ENCODE data around the gene REC8. TPM values are rescaled to one million over a fixed set of nuclear protein-coding genes. Genes with fewer than 3 reads are reported as not detected.

REC8 gene
- total RNA-seq, 1 experiment from 2014 or later = 6.5 TPM

- CTCF ChIA-PET = no interaction called here
Observed at GRCh38 chr14:24183014-24183481, 11.2 kb downstream of the REC8 start.

GRCh38 chr14:24184104-24184970, 12.5 kb downstream of the REC8 start:
- BruUV-seq (replicated peaks) = no TSS peak
- H3K4me1 ChIP-seq (replicated peaks; ENCODE audit: insufficient read depth) = peaks cover 10% of the 10 kb centered on the region
- no peaks in the 10 kb centered on the region for H3K9me2 ChIP-seq (ENCODE audit: insufficient read depth)
- no peaks in the 10 kb centered on the region for H3K36me3 ChIP-seq (ENCODE audit: low read depth)
- intact Hi-C loops (cut with micrococcal nuclease; ENCODE audit: unreplicated experiment) = no loop called here
- H3F3A ChIP-seq (ENCODE audit: insufficient read depth, low read depth) = peaks cover 3% of the 10 kb centered on the region; the same call in 1 of the 2 replicates
- no peaks in the 10 kb centered on the region for H4K20me1 ChIP-seq (ENCODE audit: insufficient read depth)
- H3K79me2 ChIP-seq (ENCODE audit: low read depth) = peaks cover 13% of the 10 kb centered on the region
- POLR2A ChIA-PET (ENCODE audit: unreplicated experiment) = no interaction called here
- TF ChIP-seq CTCF (conservative IDR thresholded peaks at IDR 0.05) = no peak
- no peak for TF ChIP-seq EZH2 (IDR thresholded peaks at IDR 0.05; ENCODE audit: low read depth)
- H3K27me3 ChIP-seq (ENCODE audit: insufficient read depth, low read depth) = no peaks in the 10 kb centered on the region
- no peak overlapping the region for H2AFZ ChIP-seq
- H3K4me3 ChIP-seq = no peak overlapping the region
- H3K4me2 ChIP-seq = no peak overlapping the region
- no peak overlapping the region for H3K27ac ChIP-seq
- CTCF ChIA-PET = no interaction called here
- DNase-seq = no peak
- no peaks in the 10 kb centered on the region for H3K9me3 ChIP-seq (ENCODE audit: insufficient read depth, low read depth)

More at GRCh38 chr14:24183014-24183481, 11.2 kb downstream of the REC8 start:
- POLR2A ChIA-PET (ENCODE audit: unreplicated experiment) = interaction anchor here (0.8 kb wide), 1 partner anchor 33 kb away, joined by 4 read pairs; no protein-coding TSS in a partner anchor
- Histone ChIP-seq H3K27me3 (ENCODE audit: insufficient read depth, low read depth) (no peaks in the 10 kb centered on the region), H3K4me3 (no peak overlapping the region), H3F3A (ENCODE audit: insufficient read depth, low read depth) (no peaks in the 10 kb centered on the region), H3K4me1 (replicated peaks; ENCODE audit: insufficient read depth) (peaks cover 6% of the 10 kb centered on the region), H3K9me3 (ENCODE audit: insufficient read depth, low read depth) (no peaks in the 10 kb centered on the region), H3K36me3 (ENCODE audit: low read depth) (no peaks in the 10 kb centered on the region), H3K27ac (no peak overlapping the region), H3K4me2 (no peak overlapping the region), H3K9me2 (ENCODE audit: insufficient read depth) (no peaks in the 10 kb centered on the region), H2AFZ (no peak overlapping the region), H4K20me1 (ENCODE audit: insufficient read depth) (no peaks in the 10 kb centered on the region; the same call in 1 of the 2 replicates), H3K79me2 (ENCODE audit: low read depth) (peaks cover 13% of the 10 kb centered on the region)
- no TSS peak for BruUV-seq (replicated peaks)
- intact Hi-C loops (cut with micrococcal nuclease; ENCODE audit: unreplicated experiment) = no loop called here
- no peak for DNase-seq
- TF ChIP-seq EZH2 (IDR thresholded peaks at IDR 0.05; ENCODE audit: low read depth) (no peak), CTCF (conservative IDR thresholded peaks at IDR 0.05) (no peak)

- Histone ChIP-seq H3K36me3 (ENCODE audit: low read depth) (no peaks in the 10 kb centered on the region), H3K79me2 (ENCODE audit: low read depth) (peaks cover 13% of the 10 kb centered on the region), H3K4me2 (no peak overlapping the region), H3K27ac (no peak overlapping the region), H4K20me1 (ENCODE audit: insufficient read depth) (no peaks in the 10 kb centered on the region), H3K9me3 (ENCODE audit: insufficient read depth, low read depth) (no peaks in the 10 kb centered on the region), H3K27me3 (ENCODE audit: insufficient read depth, low read depth) (no peaks in the 10 kb centered on the region), H3K4me1 (replicated peaks; ENCODE audit: insufficient read depth) (peaks cover 11% of the 10 kb centered on the region), H3K9me2 (ENCODE audit: insufficient read depth) (no peaks in the 10 kb centered on the region), H3F3A (ENCODE audit: insufficient read depth, low read depth) (peaks cover 3% of the 10 kb centered on the region; the same call in 1 of the 2 replicates), H2AFZ (no peak overlapping the region), H3K4me3 (no peak overlapping the region)
- DNase-seq = no peak
- BruUV-seq (replicated peaks) = no TSS peak
- POLR2A ChIA-PET (ENCODE audit: unreplicated experiment) = no interaction called here
- intact Hi-C loops (cut with micrococcal nuclease; ENCODE audit: unreplicated experiment) = no loop called here
- TF ChIP-seq EZH2 (IDR thresholded peaks at IDR 0.05; ENCODE audit: low read depth) (no peak), CTCF (conservative IDR thresholded peaks at IDR 0.05) (no peak)
- CTCF ChIA-PET = no interaction called here
Observed at GRCh38 chr14:24185026-24185425, 13.1 kb downstream of the REC8 start.
